Neural progenitor cell (in vitro differentiated cells): Measurements from ENCODE around the gene LRRTM4. TPM values are rescaled to one million over a fixed set of nuclear protein-coding genes. Genes with fewer than 3 reads are reported as not detected.

Source experiments
- DNase-seq: peaks from one replicate; pipeline ENCODE4 v3.0.0-alpha.2; 2016; ENCODE audit warnings: low spot score
- H2AFZ ChIP-seq: fragments of 200-600 bp; sonication (generic); replicated peaks from 2 replicates; pipeline ENCODE4 v1.6.1; 2016; ENCODE audit warnings: antibody characterized with exemption
- H3F3A ChIP-seq: fragments of 200-600 bp; sonication (generic); 2 replicates; pipeline ENCODE4 v1.6.1; 2016; ENCODE audit warnings: antibody characterized with exemption, low read depth
- H3K27ac ChIP-seq: fragments of 200-600 bp; sonication (generic); 2 replicates; pipeline ENCODE4 v1.5.1; 2016; ENCODE audit warnings: mild to moderate bottlenecking
- H3K27me3 ChIP-seq: fragments of 200-600 bp; sonication (generic); 2 replicates; pipeline ENCODE4 v1.6.1; 2016; ENCODE audit warnings: mild to moderate bottlenecking, moderate library complexity
- H3K36me3 ChIP-seq: fragments of 200-600 bp; sonication (generic); 2 replicates; pipeline ENCODE4 v1.5.1; 2016
- H3K4me1 ChIP-seq: fragments of 200-600 bp; sonication (generic); 2 replicates; pipeline ENCODE4 v1.6.1; 2016; ENCODE audit warnings: mixed run types
- H3K4me2 ChIP-seq: fragments of 200-600 bp; sonication (generic); 2 replicates; pipeline ENCODE4 v1.6.1; 2016
- H3K4me3 ChIP-seq: fragments of 200-600 bp; sonication (generic); 2 replicates; pipeline ENCODE4 v1.5.1; 2016
- H3K79me2 ChIP-seq: fragments of 200-600 bp; sonication (generic); 2 replicates; pipeline ENCODE4 v1.6.1; 2016; ENCODE audit warnings: low read depth
- H3K9ac ChIP-seq: fragments of 200-600 bp; sonication (generic); 2 replicates; pipeline ENCODE4 v1.6.1; 2016
- H3K9me3 ChIP-seq: fragments of 200-600 bp; sonication (generic); 2 replicates; pipeline ENCODE4 v1.5.1; 2016; ENCODE audit warnings: low read depth
- H4K20me1 ChIP-seq: fragments of 200-600 bp; sonication (generic); 2 replicates; pipeline ENCODE4 v1.6.1; 2016; ENCODE audit warnings: low read depth
- H3K27ac Mint-ChIP-seq: 3 replicates; pipeline ENCODE4 v1.8.0; 2021; ENCODE audit warnings: mixed read lengths
- H3K27me3 Mint-ChIP-seq: 2 replicates; pipeline ENCODE4 v1.8.0; 2022; ENCODE audit warnings: low read depth, mild to moderate bottlenecking, inconsistent platforms, moderate library complexity, mixed read lengths; ENCODE audit not compliant: insufficient read depth
- H3K36me3 Mint-ChIP-seq: 3 replicates; pipeline ENCODE4 v1.8.0; 2021; ENCODE audit warnings: mixed read lengths
- H3K4me1 Mint-ChIP-seq: 3 replicates; pipeline ENCODE4 v1.8.0; 2021; ENCODE audit warnings: mixed read lengths
- H3K4me3 Mint-ChIP-seq: 3 replicates; pipeline ENCODE4 v1.8.0; 2021; ENCODE audit warnings: mild to moderate bottlenecking, moderate library complexity, mixed read lengths
- H3K9me3 Mint-ChIP-seq: 3 replicates; pipeline ENCODE4 v1.8.0; 2020; ENCODE audit warnings: mixed read lengths
- EZH2 ChIP-seq: fragments of 200-600 bp; sonication (generic); IDR thresholded peaks from 2 replicates; pipeline ENCODE4 v1.6.1; 2017; ENCODE audit warnings: antibody characterized with exemption, mild to moderate bottlenecking, moderate library complexity
- EZH2phosphoT487 ChIP-seq: fragments of 200-600 bp; sonication (generic); IDR thresholded peaks from 2 replicates; pipeline ENCODE4 v1.6.1; 2017; ENCODE audit warnings: antibody characterized with exemption
- total RNA-seq: library from RNA; depleted of rRNA; stranded (reverse); fragments of >200 nt; gene quantifications from 2 replicates; pipeline ENCODE4 v1.2.3, GENCODE V29; 2015; ENCODE audit warnings: low replicate concordance
- TF ChIP-seq, protein P1 (sequence below): fragments of 200-600 bp; sonication (generic); IDR thresholded peaks from 2 replicates; pipeline ENCODE4 v1.5.1; 2017; ENCODE audit warnings: antibody characterized with exemption, mild to moderate bottlenecking

The LRRTM4 gene
- total RNA-seq, 1 donor from 2014 or later: 20.4 TPM

DNA sequence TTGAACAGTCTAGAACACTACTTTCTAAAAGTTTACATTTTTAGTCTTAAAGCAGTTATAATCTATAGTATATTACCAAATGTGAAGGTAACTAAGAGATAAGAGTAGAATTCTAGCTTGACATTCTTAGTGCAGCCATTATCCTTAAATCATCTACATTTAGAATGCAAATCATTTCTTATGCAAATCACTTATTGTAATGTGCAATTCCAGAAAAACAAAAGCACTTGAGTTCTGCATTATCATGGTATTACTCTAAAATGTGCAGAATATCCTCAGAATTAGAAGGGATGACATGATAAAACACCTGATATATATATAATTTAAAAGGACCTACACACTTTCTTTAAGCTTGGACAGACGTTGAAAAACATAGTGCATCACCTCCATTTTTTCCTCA is 712 bp upstream of the LRRTM4 start:
- peaks cover 15% of the 10 kb centered on the region for H4K20me1 ChIP-seq
- H3K36me3 Mint-ChIP-seq: peaks cover 8% of the 10 kb centered on the region
- H3K9me3 ChIP-seq: no peaks in the 10 kb centered on the region
- no peaks in the 10 kb centered on the region for H3K36me3 ChIP-seq
- H3K79me2 ChIP-seq: no peaks in the 10 kb centered on the region
- H3K27ac Mint-ChIP-seq: no peak overlapping the region
- H3K9ac ChIP-seq: no peak overlapping the region
- peaks cover 35% of the 10 kb centered on the region for H3K4me1 Mint-ChIP-seq
- peak overlapping the region; percentile 36 for H3K4me3 ChIP-seq
- H3K27me3 ChIP-seq: no peaks in the 10 kb centered on the region
- H3K4me1 ChIP-seq: peaks cover 48% of the 10 kb centered on the region
- no peak overlapping the region for H2AFZ ChIP-seq
- H3F3A ChIP-seq: peaks cover 39% of the 10 kb centered on the region
- H3K27ac ChIP-seq: peak overlapping the region; percentile 89
- peaks cover 7% of the 10 kb centered on the region for H3K9me3 Mint-ChIP-seq
- H3K4me3 Mint-ChIP-seq: no peak overlapping the region
- H3K27me3 Mint-ChIP-seq: peaks cover 4% of the 10 kb centered on the region
- DNase-seq: no peak
- H3K4me2 ChIP-seq: peak overlapping the region; percentile 77
- TF ChIP-seq EZH2: no peak
- TF ChIP-seq EZH2phosphoT487: no peak
- TF ChIP-seq, protein P1, sequence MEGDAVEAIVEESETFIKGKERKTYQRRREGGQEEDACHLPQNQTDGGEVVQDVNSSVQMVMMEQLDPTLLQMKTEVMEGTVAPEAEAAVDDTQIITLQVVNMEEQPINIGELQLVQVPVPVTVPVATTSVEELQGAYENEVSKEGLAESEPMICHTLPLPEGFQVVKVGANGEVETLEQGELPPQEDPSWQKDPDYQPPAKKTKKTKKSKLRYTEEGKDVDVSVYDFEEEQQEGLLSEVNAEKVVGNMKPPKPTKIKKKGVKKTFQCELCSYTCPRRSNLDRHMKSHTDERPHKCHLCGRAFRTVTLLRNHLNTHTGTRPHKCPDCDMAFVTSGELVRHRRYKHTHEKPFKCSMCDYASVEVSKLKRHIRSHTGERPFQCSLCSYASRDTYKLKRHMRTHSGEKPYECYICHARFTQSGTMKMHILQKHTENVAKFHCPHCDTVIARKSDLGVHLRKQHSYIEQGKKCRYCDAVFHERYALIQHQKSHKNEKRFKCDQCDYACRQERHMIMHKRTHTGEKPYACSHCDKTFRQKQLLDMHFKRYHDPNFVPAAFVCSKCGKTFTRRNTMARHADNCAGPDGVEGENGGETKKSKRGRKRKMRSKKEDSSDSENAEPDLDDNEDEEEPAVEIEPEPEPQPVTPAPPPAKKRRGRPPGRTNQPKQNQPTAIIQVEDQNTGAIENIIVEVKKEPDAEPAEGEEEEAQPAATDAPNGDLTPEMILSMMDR: no peak

DNA sequence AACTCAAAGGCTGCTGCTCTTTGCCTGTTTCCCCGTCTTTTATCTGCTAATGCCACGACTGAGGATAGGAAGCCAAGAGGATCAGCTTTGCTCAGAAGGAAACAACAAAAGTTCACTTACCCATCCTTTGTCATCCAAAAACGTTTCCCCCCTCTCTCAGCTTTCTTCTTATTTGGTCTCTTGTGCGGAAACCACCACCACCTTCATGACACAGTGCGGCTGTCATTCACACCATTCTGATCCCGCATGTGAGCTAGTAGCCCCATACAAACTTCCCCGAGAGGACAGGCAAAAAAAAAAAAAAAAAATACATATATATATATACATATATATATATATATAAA is 656 bp downstream of the LRRTM4 start:
- H3K9me3 ChIP-seq: no peaks in the 10 kb centered on the region
- Mint-ChIP-seq H3K27ac (peak overlapping the region; percentile 97), H3K4me3 (peak overlapping the region; percentile 93), H3K27me3 (peaks cover 4% of the 10 kb centered on the region), H3K4me1 (peaks cover 38% of the 10 kb centered on the region), H3K9me3 (peaks cover 12% of the 10 kb centered on the region), H3K36me3 (peaks cover 16% of the 10 kb centered on the region)
- peak overlapping the region; percentile 77 for H3K4me2 ChIP-seq
- TF ChIP-seq EZH2phosphoT487 (no peak), EZH2 (no peak)
- TF ChIP-seq, protein P1: no peak
- DNase-seq: peak; percentile 73
- H3K79me2 ChIP-seq: no peaks in the 10 kb centered on the region
- H3F3A ChIP-seq: peaks cover 41% of the 10 kb centered on the region
- no peaks in the 10 kb centered on the region for H3K36me3 ChIP-seq
- peaks cover 15% of the 10 kb centered on the region for H4K20me1 ChIP-seq
- H3K4me3 ChIP-seq: peak overlapping the region; percentile 36
- no peaks in the 10 kb centered on the region for H3K27me3 ChIP-seq
- peak overlapping the region; percentile 89 for H3K27ac ChIP-seq
- no peak overlapping the region for H2AFZ ChIP-seq
- no peak overlapping the region for H3K9ac ChIP-seq
- peaks cover 56% of the 10 kb centered on the region for H3K4me1 ChIP-seq

DNA sequence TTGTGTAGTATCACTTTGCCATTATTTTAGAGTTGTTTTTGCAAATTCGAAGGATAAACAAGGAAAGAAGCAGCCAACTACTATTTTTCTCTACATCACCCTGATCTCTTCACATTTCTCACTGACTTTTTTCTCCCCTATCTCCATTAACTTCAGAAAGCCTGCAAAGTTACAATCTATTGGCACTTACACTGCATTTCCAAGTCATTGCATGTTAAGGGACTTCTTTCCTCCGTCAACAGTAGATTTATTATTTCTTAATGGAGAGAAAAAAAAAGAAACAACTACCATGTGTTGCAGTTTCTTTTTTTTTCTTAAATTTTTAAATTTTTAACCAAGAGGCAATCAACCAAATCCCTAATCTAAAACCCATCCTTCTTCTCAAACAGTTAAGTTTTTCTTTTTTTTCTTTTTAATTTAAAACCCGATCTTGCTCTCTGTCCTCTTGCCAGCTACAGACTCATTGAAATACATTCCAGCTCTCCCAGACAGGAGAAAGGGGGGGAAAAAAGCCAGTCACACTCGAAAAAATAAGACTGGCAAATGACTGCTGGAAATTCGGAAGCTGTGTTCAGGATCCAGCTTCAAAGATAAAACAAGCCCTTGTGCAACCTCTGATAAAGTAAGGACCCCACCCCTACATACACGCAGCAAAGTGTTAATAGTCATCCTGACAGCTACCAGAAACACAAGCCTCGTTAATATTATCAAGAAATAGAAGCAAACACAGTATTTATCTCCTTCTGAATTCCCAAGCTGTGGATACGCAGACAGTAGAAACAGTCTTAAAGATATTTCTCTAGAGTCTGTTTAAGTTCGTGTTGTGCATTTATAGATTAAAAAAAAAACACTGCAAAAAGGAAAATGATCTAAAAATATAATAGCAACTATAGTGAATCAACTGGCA is 1.3 kb downstream of the LRRTM4 start:
- H3K27ac Mint-ChIP-seq: peak overlapping the region; percentile 97
- H3K9me3 Mint-ChIP-seq: peaks cover 14% of the 10 kb centered on the region
- H3K9me3 ChIP-seq: no peaks in the 10 kb centered on the region
- no peak overlapping the region for H3K9ac ChIP-seq
- no peaks in the 10 kb centered on the region for H3K36me3 ChIP-seq
- H2AFZ ChIP-seq: no peak overlapping the region
- H3K27ac ChIP-seq: peak overlapping the region; percentile 89
- H3K27me3 Mint-ChIP-seq: peaks cover 4% of the 10 kb centered on the region
- peaks cover 15% of the 10 kb centered on the region for H3K36me3 Mint-ChIP-seq
- no peaks in the 10 kb centered on the region for H3K79me2 ChIP-seq
- peak overlapping the region; percentile 36 for H3K4me3 ChIP-seq
- TF ChIP-seq EZH2phosphoT487 (no peak), EZH2 (no peak)
- TF ChIP-seq, protein P1: no peak
- DNase-seq: peak; percentile 25
- peaks cover 15% of the 10 kb centered on the region for H4K20me1 ChIP-seq
- H3F3A ChIP-seq: peaks cover 41% of the 10 kb centered on the region
- H3K4me1 ChIP-seq: peaks cover 56% of the 10 kb centered on the region
- H3K27me3 ChIP-seq: no peaks in the 10 kb centered on the region
- H3K4me3 Mint-ChIP-seq: peak overlapping the region; percentile 93
- H3K4me1 Mint-ChIP-seq: peaks cover 38% of the 10 kb centered on the region
- peak overlapping the region; percentile 77 for H3K4me2 ChIP-seq
